WERI-Rb-1 (cell line): ENCODE data around the gene KLHL9.

Experiments
- DNase-seq: peaks from one replicate; pipeline ENCODE4 v3.0.0-alpha.2; 2020
- H3K27ac ChIP-seq: fragments of 250-450 bp; sonication (Bioruptor Pico); 2 replicates; pipeline ENCODE4 v1.5.1; 2020; ENCODE audit warnings: mild to moderate bottlenecking, moderate library complexity
- H3K27me3 ChIP-seq: fragments of 250-450 bp; sonication (Bioruptor Pico); 2 replicates; pipeline ENCODE4 v1.5.1; 2021; ENCODE audit warnings: mild to moderate bottlenecking, low read depth, moderate library complexity; ENCODE audit not compliant: insufficient read depth, severe bottlenecking
- H3K36me3 ChIP-seq: fragments of 250-450 bp; sonication (Bioruptor Pico); 2 replicates; pipeline ENCODE4 v1.5.1; 2020; ENCODE audit warnings: mild to moderate bottlenecking, moderate library complexity
- H3K4me3 ChIP-seq: 2 replicates; pipeline ENCODE4 v1.5.1; 2011; ENCODE audit warnings: low read depth, mild to moderate bottlenecking, control low read depth, low read length
- H3K9me3 ChIP-seq: fragments of 250-450 bp; sonication (Bioruptor Pico); 2 replicates; pipeline ENCODE4 v1.5.1; 2021; ENCODE audit warnings: mild to moderate bottlenecking, moderate library complexity; ENCODE audit not compliant: severe bottlenecking
- TF ChIP-seq, protein P1 (sequence below): IDR thresholded peaks from 2 replicates; pipeline ENCODE4 v1.5.1; 2011; ENCODE audit warnings: low read depth, mild to moderate bottlenecking, control low read depth, inconsistent platforms, low read length

The KLHL9 gene

GRCh38 chr9:21289848-21290247, 45.4 kb downstream of the KLHL9 start:
- H3K36me3 ChIP-seq, result no peaks in the 10 kb centered on the region
- H3K4me3 ChIP-seq, result no peak overlapping the region
- no peak overlapping the region for H3K27ac ChIP-seq
- TF ChIP-seq, protein P1, sequence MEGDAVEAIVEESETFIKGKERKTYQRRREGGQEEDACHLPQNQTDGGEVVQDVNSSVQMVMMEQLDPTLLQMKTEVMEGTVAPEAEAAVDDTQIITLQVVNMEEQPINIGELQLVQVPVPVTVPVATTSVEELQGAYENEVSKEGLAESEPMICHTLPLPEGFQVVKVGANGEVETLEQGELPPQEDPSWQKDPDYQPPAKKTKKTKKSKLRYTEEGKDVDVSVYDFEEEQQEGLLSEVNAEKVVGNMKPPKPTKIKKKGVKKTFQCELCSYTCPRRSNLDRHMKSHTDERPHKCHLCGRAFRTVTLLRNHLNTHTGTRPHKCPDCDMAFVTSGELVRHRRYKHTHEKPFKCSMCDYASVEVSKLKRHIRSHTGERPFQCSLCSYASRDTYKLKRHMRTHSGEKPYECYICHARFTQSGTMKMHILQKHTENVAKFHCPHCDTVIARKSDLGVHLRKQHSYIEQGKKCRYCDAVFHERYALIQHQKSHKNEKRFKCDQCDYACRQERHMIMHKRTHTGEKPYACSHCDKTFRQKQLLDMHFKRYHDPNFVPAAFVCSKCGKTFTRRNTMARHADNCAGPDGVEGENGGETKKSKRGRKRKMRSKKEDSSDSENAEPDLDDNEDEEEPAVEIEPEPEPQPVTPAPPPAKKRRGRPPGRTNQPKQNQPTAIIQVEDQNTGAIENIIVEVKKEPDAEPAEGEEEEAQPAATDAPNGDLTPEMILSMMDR, result no peak
- H3K27me3 ChIP-seq, result no peaks in the 10 kb centered on the region
- no peak for DNase-seq
- no peaks in the 10 kb centered on the region for H3K9me3 ChIP-seq

- H3K27ac ChIP-seq, result no peak overlapping the region
- no peak for DNase-seq
- TF ChIP-seq, protein P1, result no peak
Observed at GRCh38 chr9:21287280-21287679, 47.9 kb downstream of the KLHL9 start.

DNA sequence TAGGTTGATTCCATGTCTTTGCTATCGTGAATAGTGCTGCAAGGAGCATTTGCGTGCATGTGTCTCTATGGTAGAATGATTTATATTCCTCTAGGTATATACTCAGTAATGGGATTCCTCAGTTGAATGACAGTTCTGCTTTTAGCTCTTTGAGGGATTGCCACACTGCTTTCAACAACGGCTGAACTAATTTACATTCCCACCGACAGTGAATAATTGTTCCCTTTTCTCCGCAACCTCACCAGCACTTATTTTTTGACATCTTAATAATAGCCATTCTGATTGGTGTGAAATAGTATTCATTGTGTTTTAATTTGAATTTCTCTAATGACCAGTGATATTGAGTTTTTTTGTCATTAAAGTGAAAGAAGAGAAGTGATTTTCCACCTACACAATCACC, 48.5 kb downstream of the KLHL9 start:
- TF ChIP-seq, protein P1, result no peak
- no peak for DNase-seq
- Histone ChIP-seq H3K27ac (no peak overlapping the region), H3K27me3 (no peaks in the 10 kb centered on the region), H3K4me3 (no peak overlapping the region), H3K9me3 (no peaks in the 10 kb centered on the region), H3K36me3 (no peaks in the 10 kb centered on the region)

More at GRCh38 chr9:21287280-21287679, 47.9 kb downstream of the KLHL9 start:
- Histone ChIP-seq H3K27me3 (no peaks in the 10 kb centered on the region), H3K9me3 (no peaks in the 10 kb centered on the region), H3K36me3 (no peaks in the 10 kb centered on the region), H3K4me3 (no peak overlapping the region)

DNA sequence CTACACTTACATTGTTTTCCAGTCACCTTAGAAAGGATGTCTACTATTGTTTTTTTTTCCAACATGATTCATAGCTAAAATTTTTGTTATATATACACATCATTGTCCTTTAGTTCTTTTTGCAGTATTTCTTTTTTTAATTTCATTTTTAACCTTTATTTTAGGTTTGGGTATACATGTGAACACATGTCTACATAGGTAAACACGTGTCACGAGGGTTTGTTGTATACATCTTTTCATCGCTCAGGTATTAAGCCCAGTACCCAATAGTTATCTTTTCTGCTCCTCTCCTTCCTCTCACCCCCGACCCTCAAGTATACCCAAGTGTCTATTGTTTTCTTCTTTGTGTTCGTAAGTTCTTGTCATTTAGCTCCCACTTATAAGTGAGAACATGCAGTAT, 49.1 kb downstream of the KLHL9 start:
- no peaks in the 10 kb centered on the region for H3K36me3 ChIP-seq
- no peaks in the 10 kb centered on the region for H3K27me3 ChIP-seq
- TF ChIP-seq, protein P1, result no peak
- H3K27ac ChIP-seq, result no peak overlapping the region
- H3K4me3 ChIP-seq, result no peak overlapping the region
- H3K9me3 ChIP-seq, result no peaks in the 10 kb centered on the region
- no peak for DNase-seq

- Histone ChIP-seq H3K27ac (no peak overlapping the region), H3K27me3 (no peaks in the 10 kb centered on the region), H3K36me3 (no peaks in the 10 kb centered on the region), H3K4me3 (no peak overlapping the region), H3K9me3 (no peaks in the 10 kb centered on the region)
- TF ChIP-seq, protein P1, result no peak
- DNase-seq, result no peak
Observed at GRCh38 chr9:21281275-21281674, 53.9 kb downstream of the KLHL9 start.
